ENCODE data around the gene AQP5. TPM values are rescaled to one million over a fixed set of nuclear protein-coding genes. Genes with fewer than 3 reads are reported as not detected.

AQP5 gene
- total and polyA plus RNA-seq, 4 donors: 7.5 to 57.1 (median 35.2) TPM

GRCh38 chr12:49973361-49973830 lies 11.7 kb downstream of the AQP5 start:
- H3K4me1 ChIP-seq (ENCODE audit: control insufficient read depth in 5 of 5, insufficient read depth in 5 of 5, low read length in 5 of 5): peaks cover 0 to 10% (median 0%) of the 10 kb centered on the region in 5 donors
- TF ChIP-seq, protein P1, sequence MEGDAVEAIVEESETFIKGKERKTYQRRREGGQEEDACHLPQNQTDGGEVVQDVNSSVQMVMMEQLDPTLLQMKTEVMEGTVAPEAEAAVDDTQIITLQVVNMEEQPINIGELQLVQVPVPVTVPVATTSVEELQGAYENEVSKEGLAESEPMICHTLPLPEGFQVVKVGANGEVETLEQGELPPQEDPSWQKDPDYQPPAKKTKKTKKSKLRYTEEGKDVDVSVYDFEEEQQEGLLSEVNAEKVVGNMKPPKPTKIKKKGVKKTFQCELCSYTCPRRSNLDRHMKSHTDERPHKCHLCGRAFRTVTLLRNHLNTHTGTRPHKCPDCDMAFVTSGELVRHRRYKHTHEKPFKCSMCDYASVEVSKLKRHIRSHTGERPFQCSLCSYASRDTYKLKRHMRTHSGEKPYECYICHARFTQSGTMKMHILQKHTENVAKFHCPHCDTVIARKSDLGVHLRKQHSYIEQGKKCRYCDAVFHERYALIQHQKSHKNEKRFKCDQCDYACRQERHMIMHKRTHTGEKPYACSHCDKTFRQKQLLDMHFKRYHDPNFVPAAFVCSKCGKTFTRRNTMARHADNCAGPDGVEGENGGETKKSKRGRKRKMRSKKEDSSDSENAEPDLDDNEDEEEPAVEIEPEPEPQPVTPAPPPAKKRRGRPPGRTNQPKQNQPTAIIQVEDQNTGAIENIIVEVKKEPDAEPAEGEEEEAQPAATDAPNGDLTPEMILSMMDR (IDR thresholded peaks at IDR 0.05; ENCODE audit: control extremely low read depth, extremely low read depth): no peak
- ATAC-seq (ENCODE audit: insufficient read depth, low FRiP score): no peak
- H3K36me3 ChIP-seq (ENCODE audit: control insufficient read depth in 4 of 4, insufficient read depth in 4 of 4, low read length in 4 of 4): no peaks in the 10 kb centered on the region
- H3K27me3 ChIP-seq (ENCODE audit: control insufficient read depth in 3 of 3, insufficient read depth in 3 of 3, low read length in 2 of 3): peaks cover 0 to 23% (median 0%) of the 10 kb centered on the region in 3 donors
- WGBS, 2 donors: 85 to 93% methylated on average over 19 of the region's 19 CpGs
- no peak overlapping the region for H3K4me3 ChIP-seq
- H3K9me3 ChIP-seq (ENCODE audit: control insufficient read depth in 4 of 4, insufficient read depth in 3 of 4, low read length in 3 of 4): no peaks in the 10 kb centered on the region
- no peak for DNase-seq
- no peak overlapping the region for H3K9ac ChIP-seq (ENCODE audit: insufficient read depth in 1 of 2, low read length in 2 of 2)
- no peak overlapping the region for H3K27ac ChIP-seq (ENCODE audit: low read depth in 1 of 2, low read length in 1 of 2)

DNA sequence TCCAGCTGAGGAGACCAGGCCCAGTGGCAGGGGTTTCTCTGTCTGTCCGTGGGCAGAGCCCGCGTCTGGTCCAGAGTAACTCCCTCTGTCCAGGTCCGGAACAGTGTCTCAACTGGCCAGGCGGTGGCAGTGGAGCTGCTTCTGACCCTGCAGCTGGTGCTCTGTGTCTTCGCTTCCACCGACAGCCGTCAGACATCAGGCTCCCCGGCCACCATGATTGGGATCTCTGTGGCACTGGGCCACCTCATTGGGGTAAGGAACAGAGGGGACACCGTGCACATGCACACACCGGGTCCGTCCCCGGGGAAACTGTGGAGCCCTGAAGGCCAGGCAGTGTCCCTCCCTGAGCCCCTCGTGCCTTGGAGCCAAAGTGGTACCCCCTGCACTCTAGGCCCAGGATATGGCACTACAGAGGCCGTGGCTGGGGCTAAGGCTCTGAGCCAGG lies 12.6 kb downstream of the AQP5 start:
- Histone ChIP-seq H3K9ac (ENCODE audit: insufficient read depth in 1 of 2, low read length in 2 of 2) (no peak overlapping the region), H3K27ac (ENCODE audit: low read depth in 1 of 2, low read length in 1 of 2) (no peak overlapping the region), H3K4me1 (ENCODE audit: control insufficient read depth in 5 of 5, insufficient read depth in 5 of 5, low read length in 5 of 5) (peaks cover 0 to 10% (median 0%) of the 10 kb centered on the region in 5 donors), H3K4me3 (no peak overlapping the region), H3K36me3 (ENCODE audit: control insufficient read depth in 4 of 4, insufficient read depth in 4 of 4, low read length in 4 of 4) (no peaks in the 10 kb centered on the region), H3K9me3 (ENCODE audit: control insufficient read depth in 4 of 4, insufficient read depth in 3 of 4, low read length in 3 of 4) (no peaks in the 10 kb centered on the region), H3K27me3 (ENCODE audit: control insufficient read depth in 3 of 3, insufficient read depth in 3 of 3, low read length in 2 of 3) (peaks cover 0 to 18% (median 0%) of the 10 kb centered on the region in 3 donors)
- TF ChIP-seq, protein P1 (IDR thresholded peaks at IDR 0.05; ENCODE audit: control extremely low read depth, extremely low read depth): peak; percentile 14
- WGBS, 2 donors: 48 to 55% methylated on average over 15 of the region's 15 CpGs
- DNase-seq (peak; percentile 75 to 81 (median 78)), ATAC-seq (ENCODE audit: insufficient read depth, low FRiP score) (no peak)

DNA sequence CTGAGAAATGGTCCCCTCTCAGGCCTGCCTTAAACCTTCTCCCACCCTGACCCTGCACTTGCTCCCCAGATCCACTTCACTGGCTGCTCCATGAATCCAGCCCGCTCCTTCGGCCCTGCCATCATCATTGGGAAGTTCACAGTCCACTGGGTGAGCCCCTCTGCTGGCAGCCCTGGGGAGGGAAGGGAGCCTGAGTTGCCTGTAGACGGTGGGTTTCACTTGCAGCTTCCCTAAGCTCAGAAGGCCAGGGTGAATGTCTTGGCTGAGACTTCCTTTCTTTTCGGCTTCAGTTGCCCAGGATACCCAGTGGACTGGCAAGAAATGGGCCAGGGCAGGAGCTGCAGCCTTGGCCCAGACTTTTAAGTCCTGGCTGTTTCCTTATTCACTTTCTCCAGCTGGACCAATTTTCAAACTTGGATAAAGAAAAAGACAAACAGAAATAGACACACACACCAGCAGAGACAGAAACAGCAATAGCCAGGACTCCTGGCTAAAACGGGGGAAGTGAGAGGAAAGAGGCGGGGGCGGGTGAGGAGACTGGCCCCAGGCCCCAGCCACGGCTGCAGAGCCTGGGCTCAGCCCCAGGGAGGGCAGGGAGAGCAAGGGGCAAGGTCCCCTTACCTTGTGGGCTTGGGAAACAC lies 13.1 kb downstream of the AQP5 start:
- H3K36me3 ChIP-seq (ENCODE audit: control insufficient read depth in 4 of 4, insufficient read depth in 4 of 4, low read length in 4 of 4): no peaks in the 10 kb centered on the region
- TF ChIP-seq, protein P1 (IDR thresholded peaks at IDR 0.05; ENCODE audit: control extremely low read depth, extremely low read depth): no peak
- H3K27ac ChIP-seq (ENCODE audit: low read depth in 1 of 2, low read length in 1 of 2): no peak overlapping the region
- peaks cover 0 to 17% (median 0%) of the 10 kb centered on the region in 3 donors for H3K27me3 ChIP-seq (ENCODE audit: control insufficient read depth in 3 of 3, insufficient read depth in 3 of 3, low read length in 2 of 3)
- peaks cover 0 to 10% (median 0%) of the 10 kb centered on the region in 5 donors for H3K4me1 ChIP-seq (ENCODE audit: control insufficient read depth in 5 of 5, insufficient read depth in 5 of 5, low read length in 5 of 5)
- ATAC-seq (ENCODE audit: insufficient read depth, low FRiP score): no peak
- 63 to 64% methylated on average over 8 of the region's 8 CpGs for WGBS, 2 donors
- DNase-seq: no peak
- H3K9me3 ChIP-seq (ENCODE audit: control insufficient read depth in 4 of 4, insufficient read depth in 3 of 4, low read length in 3 of 4): no peaks in the 10 kb centered on the region
- no peak overlapping the region for H3K4me3 ChIP-seq
- peak overlapping the region in 1 of 2 donors; percentile 32 for H3K9ac ChIP-seq (ENCODE audit: insufficient read depth in 1 of 2, low read length in 2 of 2)
